ENCODE data around the gene ATOH8. TPM values are rescaled to one million over a fixed set of nuclear protein-coding genes. Genes with fewer than 3 reads are reported as not detected.
"Not testable (repeated sequence)": the region's sequence is repeated elsewhere in the genome, so short reads cannot be mapped to it uniquely, and the experiment has no call there.

ATOH8 gene
- total RNA-seq, 2 donors from 2014 or later: 35.1 to 116 TPM

DNA sequence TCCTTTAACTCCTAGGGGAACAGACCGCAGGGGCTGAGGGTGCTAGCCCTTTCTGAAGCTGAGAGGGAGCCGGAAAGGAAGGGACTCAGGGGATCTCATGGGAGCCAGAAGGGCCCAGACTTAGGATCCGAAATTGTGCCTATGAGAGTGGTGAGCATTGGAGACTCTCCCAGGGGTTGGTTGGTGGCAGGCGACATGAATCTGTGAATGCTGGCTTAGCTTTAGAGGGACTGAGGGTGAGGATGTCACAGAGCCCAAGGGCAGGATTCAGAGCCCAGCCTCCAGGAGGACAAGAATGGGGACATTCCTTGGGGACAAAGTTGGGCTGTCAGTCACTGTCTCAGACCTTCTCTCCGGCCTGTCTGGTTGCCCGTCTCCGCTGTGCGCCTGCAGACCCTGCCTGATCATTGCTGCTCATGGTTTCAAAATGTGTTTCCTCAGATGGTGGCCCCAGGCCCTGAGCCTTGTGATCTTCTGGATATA, 42.2 kb upstream of the ATOH8 start:
- Histone ChIP-seq H3K9me3 (no peaks in the 10 kb centered on the region), H3K4me3 (peak overlapping the region in 1 of 2 donors; percentile 6)

DNA sequence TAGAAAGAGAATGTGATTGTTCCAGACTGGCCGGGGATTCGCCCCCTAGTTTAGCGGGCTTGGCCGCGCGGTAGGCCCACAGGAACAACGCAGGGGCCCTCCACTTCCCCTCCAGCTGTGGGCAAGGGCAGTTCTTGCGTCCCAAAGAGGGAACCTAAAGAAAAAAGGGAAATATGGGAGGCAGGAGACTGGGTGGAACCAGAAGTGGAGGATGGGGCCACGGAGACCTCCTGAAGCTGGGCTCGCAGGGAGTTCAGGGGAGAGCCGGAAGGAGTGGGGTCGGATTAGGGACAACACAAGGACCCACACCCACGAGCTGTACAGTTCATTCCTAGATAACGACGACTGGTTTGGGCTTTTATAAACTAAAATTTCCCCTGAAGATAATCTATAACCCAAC, 41.5 kb upstream of the ATOH8 start:
- Histone ChIP-seq H3K27ac (peak overlapping the region; percentile 80 to 84), H3K4me3 (no peak overlapping the region), H3K4me1 (peaks cover 0 to 55% of the 10 kb centered on the region in 2 donors), H3K36me3 (no peaks in the 10 kb centered on the region), H3K27me3 (no peaks in the 10 kb centered on the region), H3K9me3 (no peaks in the 10 kb centered on the region)
- DNase-seq (ENCODE audit: low spot score): peak; percentile 58
- no peak for TF ChIP-seq CTCF (IDR thresholded peaks at IDR 0.05)

More for the DNA sequence above, 42.2 kb upstream of the ATOH8 start:
- no peak for TF ChIP-seq CTCF (IDR thresholded peaks at IDR 0.05)
- Histone ChIP-seq H3K27me3 (no peaks in the 10 kb centered on the region), H3K4me1 (peaks cover 0 to 62% of the 10 kb centered on the region in 2 donors), H3K27ac (peak overlapping the region; percentile 80 to 84), H3K36me3 (no peaks in the 10 kb centered on the region)
- DNase-seq (ENCODE audit: low spot score): peak; percentile 56

DNA sequence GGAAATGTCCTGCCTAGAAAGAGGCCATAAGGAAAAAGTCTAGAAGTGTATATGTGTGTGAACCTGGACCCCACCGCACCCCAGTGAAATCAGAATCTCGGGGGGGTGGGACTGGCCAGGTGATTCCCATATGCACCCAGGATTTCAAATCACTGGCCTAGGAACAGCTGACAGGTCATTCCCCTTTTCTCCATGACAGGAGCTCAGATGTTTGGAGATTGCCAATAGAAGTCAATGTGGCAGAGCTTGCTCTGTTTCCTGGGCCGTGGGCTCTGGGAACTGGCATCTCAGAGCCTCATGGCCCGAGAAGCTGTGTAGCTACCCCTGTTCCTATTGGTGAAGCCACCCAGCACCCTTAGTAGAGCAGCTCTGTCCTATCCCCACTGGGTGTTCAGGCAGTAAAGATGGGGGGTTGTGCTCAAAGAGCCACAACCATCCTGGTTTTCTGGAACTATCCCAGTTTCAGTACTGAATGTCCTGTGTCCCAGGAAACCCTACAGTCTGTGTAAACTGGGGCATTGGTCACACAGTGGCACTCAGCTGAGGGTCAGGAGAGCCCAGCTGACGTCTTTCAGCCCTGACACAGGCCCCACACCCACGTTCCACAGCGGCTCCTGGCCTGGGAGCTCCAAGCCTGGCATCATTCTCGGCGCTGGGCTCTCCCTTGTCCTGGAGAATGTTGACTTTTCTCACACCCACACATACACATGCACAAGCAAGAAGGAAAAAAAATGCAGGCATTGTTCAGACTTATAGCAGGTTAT, 40.8 kb upstream of the ATOH8 start:
- TF ChIP-seq CTCF (IDR thresholded peaks at IDR 0.05): no peak
- Histone ChIP-seq H3K27me3 (no peaks in the 10 kb centered on the region), H3K4me1 (peaks cover 0 to 48% of the 10 kb centered on the region in 2 donors), H3K4me3 (no peak overlapping the region), H3K9me3 (no peaks in the 10 kb centered on the region), H3K27ac (peak overlapping the region; percentile 80 to 84), H3K36me3 (no peaks in the 10 kb centered on the region)
- DNase-seq (ENCODE audit: low spot score): peak; percentile 84

DNA sequence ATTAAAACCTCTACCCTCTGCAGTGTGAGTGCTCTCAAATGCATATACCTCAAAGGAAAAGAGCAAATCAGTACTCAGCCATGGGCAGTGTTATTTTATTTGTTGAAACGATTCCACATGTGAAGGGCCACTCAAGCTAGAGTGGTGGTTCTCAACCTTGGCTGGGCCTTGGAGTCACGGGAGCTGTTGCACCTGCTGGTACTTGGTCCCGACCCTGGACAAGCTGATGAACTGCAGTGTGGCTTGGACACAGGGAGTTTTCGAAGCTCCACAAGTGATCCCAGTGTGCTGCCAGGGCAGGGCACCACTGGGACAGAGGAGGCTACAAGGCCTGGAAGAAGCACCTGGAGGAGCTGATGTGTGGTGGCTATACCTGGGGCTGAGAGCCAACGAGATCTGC, 40.0 kb upstream of the ATOH8 start:
- peak overlapping the region; percentile 80 to 84 for H3K27ac ChIP-seq
- H3K27me3 ChIP-seq: no peaks in the 10 kb centered on the region
- H3K9me3 ChIP-seq: no peaks in the 10 kb centered on the region
- no peak for TF ChIP-seq CTCF (IDR thresholded peaks at IDR 0.05)
- DNase-seq (ENCODE audit: low spot score): no peak
- peaks cover 0 to 47% of the 10 kb centered on the region in 2 donors for H3K4me1 ChIP-seq
- no peak overlapping the region for H3K4me3 ChIP-seq
- no peaks in the 10 kb centered on the region for H3K36me3 ChIP-seq

- not testable (repeated sequence) for H3K27me3 ChIP-seq; H3K4me3 ChIP-seq; DNase-seq (ENCODE audit: low spot score); H3K36me3 ChIP-seq; H3K9me3 ChIP-seq
- H3K4me1 ChIP-seq: peaks cover 0 to 51% of the 10 kb centered on the region in 2 donors
- H3K27ac ChIP-seq: peak overlapping the region; percentile 80 to 84
Measured at GRCh38 chr2:85714421-85714820, 39.4 kb upstream of the ATOH8 start.

GRCh38 chr2:85714841-85715240, 39.0 kb upstream of the ATOH8 start:
- Histone ChIP-seq H3K9me3 (no peaks in the 10 kb centered on the region), H3K27me3 (no peaks in the 10 kb centered on the region), H3K4me3 (no peak overlapping the region), H3K36me3 (no peaks in the 10 kb centered on the region), H3K4me1 (peaks cover 0 to 51% of the 10 kb centered on the region in 2 donors), H3K27ac (no peak overlapping the region)
- TF ChIP-seq CTCF (IDR thresholded peaks at IDR 0.05): no peak
- DNase-seq (ENCODE audit: low spot score): no peak
